Breast epithelium (tissue), 3 donors: ENCODE measurements around the gene BDKRB2.

Source experiments
- POLR2A ChIP-seq: fragments of 450-650 bp; IDR thresholded peaks from one replicate; pipeline ENCODE4 v1.6.1; 2016; ENCODE audit warnings: antibody characterized with exemption, mild to moderate bottlenecking, moderate library complexity
- TF ChIP-seq, protein P1 (sequence below), 3 donors: fragments of 450-650 bp; IDR thresholded peaks; one replicate each; pipeline ENCODE4 v1.5.1; 2016 to 2017; ENCODE audit warnings: antibody characterized with exemption in 3 of 3, mild to moderate bottlenecking in 3 of 3, moderate library complexity in 3 of 3

DNA sequence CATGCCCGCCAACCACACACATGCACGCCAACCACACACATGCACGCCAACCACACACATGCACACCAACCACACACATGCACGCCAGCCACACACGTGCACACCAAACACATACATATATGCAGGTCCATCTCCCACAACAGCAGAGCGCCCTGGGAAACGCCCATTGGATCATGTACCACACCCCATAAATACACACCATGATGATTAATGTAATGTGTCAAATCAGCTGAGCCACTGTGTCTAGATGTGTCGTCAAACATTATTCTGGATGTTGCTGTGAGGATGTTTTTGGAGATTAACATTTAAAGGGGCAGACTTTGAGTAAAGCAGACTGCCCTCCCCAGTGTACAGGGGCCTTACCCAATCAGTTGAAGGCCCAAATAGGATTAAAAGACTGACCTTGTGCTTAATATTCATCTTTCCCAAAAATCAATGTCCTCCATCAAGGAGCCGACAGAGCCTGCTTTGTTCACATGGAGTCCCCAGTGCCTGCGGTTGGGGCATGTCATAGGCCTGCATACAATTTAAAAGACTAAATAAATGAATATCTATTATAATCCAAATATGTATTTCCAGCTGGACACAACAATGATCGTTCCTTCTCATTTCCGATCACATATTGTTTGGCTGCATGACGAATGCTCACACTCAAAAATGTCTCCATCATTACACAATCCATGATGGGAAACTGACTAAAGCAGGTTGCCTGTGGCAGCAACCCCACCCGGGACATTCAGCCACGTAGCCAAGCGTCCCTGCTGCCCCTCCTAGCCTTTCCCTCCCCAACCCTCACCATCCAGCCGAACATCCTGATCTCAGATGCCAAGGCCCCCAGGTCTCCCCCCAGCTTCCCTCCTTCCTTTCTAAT lies 23.2 kb upstream of the BDKRB2 start:
- TF ChIP-seq, protein P1, sequence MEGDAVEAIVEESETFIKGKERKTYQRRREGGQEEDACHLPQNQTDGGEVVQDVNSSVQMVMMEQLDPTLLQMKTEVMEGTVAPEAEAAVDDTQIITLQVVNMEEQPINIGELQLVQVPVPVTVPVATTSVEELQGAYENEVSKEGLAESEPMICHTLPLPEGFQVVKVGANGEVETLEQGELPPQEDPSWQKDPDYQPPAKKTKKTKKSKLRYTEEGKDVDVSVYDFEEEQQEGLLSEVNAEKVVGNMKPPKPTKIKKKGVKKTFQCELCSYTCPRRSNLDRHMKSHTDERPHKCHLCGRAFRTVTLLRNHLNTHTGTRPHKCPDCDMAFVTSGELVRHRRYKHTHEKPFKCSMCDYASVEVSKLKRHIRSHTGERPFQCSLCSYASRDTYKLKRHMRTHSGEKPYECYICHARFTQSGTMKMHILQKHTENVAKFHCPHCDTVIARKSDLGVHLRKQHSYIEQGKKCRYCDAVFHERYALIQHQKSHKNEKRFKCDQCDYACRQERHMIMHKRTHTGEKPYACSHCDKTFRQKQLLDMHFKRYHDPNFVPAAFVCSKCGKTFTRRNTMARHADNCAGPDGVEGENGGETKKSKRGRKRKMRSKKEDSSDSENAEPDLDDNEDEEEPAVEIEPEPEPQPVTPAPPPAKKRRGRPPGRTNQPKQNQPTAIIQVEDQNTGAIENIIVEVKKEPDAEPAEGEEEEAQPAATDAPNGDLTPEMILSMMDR (IDR thresholded peaks at IDR 0.05) = no peak
- no peak for TF ChIP-seq POLR2A
